HepG2 (cell line): ENCODE results near the gene STMN3. TPM values are rescaled to one million over a fixed set of nuclear protein-coding genes. Genes with fewer than 3 reads are reported as not detected.

ENCODE experiments used
- ATAC-seq: fragments of 200-7000 bp; cut with Tn5 transposase; 3 replicates; pipeline ENCODE4 v1.9.1; 2020; ENCODE audit warnings: mild to moderate bottlenecking, moderate library complexity
- BruUV-seq: library from RNA; stranded (reverse); fragments of 400-500 nt; replicated peaks from 2 replicates; lab custom pipeline; 2021; lab: Mats Ljungman, UMichigan
- CTCF ChIA-PET: fragments of 300-600 bp; formaldehyde crosslinking; extraction: SDS; loops from one replicate; lab custom pipeline; 2021; ENCODE audit warnings: low total read pairs, inconsistent platforms, low intra/inter-chr PET ratio; lab: Yijun Ruan, JAX
- POLR2A ChIA-PET: fragments of 350-600 bp; sonication (Branson Sonifier 250); formaldehyde crosslinking; loops from one replicate; lab custom pipeline; 2020; ENCODE audit warnings: antibody characterized with exemption, inconsistent platforms; lab: Yijun Ruan, JAX
- DNase-seq: peaks from one replicate; pipeline ENCODE4 v3.0.0-alpha.2; 2015; ENCODE audit warnings: low spot score
- FAIRE-seq: peaks from 3 replicates; lab custom pipeline; 2011; peaks lifted over from hg19 to GRCh38; lab: Jason Lieb, UNC
- H2AFZ ChIP-seq: one replicate; pipeline ENCODE4 v1.6.1; 2011; ENCODE audit warnings: low read length, inconsistent platforms
- H3K27ac ChIP-seq: fragments of 300-600 bp; 3 replicates; pipeline ENCODE4 v1.8.0; 2011; ENCODE audit warnings: mixed run types, mild to moderate bottlenecking, mixed read lengths, low read length, inconsistent platforms; ENCODE audit not compliant: insufficient read depth; ENCODE audit errors: extremely low read length
- H3K27me3 ChIP-seq, 2 experiments: fragments of 200-600 bp in 1 of 2; 2 replicates in 1 of 2; 3 replicates in 1 of 2; pipeline versions ENCODE4 v1.6.0 to v1.8.0; 2011; ENCODE audit warnings: low read length in 2 of 2, mild to moderate bottlenecking in 2 of 2, moderate library complexity in 2 of 2, inconsistent platforms in 1 of 2; ENCODE audit not compliant: insufficient read depth in 2 of 2, control insufficient read depth in 1 of 2
- H3K36me3 ChIP-seq, 2 experiments: fragments of 200-600 bp in 1 of 2; replicated peaks in 1 of 2; 2 replicates in 1 of 2; 3 replicates in 1 of 2; pipeline versions ENCODE4 v1.5.1 to v1.8.0; 2011; ENCODE audit warnings: low read length in 2 of 2, inconsistent platforms in 1 of 2; ENCODE audit not compliant: insufficient read depth in 2 of 2, control insufficient read depth in 1 of 2
- H3K4me1 ChIP-seq: 2 replicates; pipeline ENCODE4 v1.5.1; 2012; ENCODE audit warnings: low read length, inconsistent platforms; ENCODE audit not compliant: insufficient read depth
- H3K4me2 ChIP-seq: 2 replicates; pipeline ENCODE4 v1.6.0; 2011; ENCODE audit warnings: low read depth, low read length, inconsistent platforms
- H3K4me3 ChIP-seq, 3 experiments: fragments of 200-600 bp in 1 of 3; sonication (generic), shearing (Covaris generic) in 1 of 3; replicated peaks in 1 of 3; 2 replicates each; pipeline ENCODE4 v1.5.1; 2011 to 2016; ENCODE audit warnings: low read length in 3 of 3, inconsistent platforms in 2 of 3, low read depth in 2 of 3, mild to moderate bottlenecking in 2 of 3, control low read depth in 1 of 3, mixed read lengths in 1 of 3; ENCODE audit not compliant: insufficient read depth in 1 of 3
- H3K79me2 ChIP-seq: one replicate; pipeline ENCODE4 v1.6.1; 2011; ENCODE audit warnings: low read length, inconsistent platforms; ENCODE audit not compliant: insufficient read depth
- H3K9ac ChIP-seq: 2 replicates; pipeline ENCODE4 v1.6.0; 2011; ENCODE audit warnings: mild to moderate bottlenecking, low read depth, low read length, inconsistent platforms; ENCODE audit not compliant: insufficient read depth
- H3K9me3 ChIP-seq: 2 replicates; pipeline ENCODE4 v1.5.1; 2012; ENCODE audit warnings: mild to moderate bottlenecking, low read length
- H4K20me1 ChIP-seq: 2 replicates; pipeline ENCODE4 v1.6.0; 2011; ENCODE audit warnings: inconsistent platforms, mild to moderate bottlenecking, low read length, moderate library complexity; ENCODE audit not compliant: insufficient read depth
- CHD4 ChIP-seq: fragments of 200-600 bp; sonication (generic); IDR thresholded peaks from 2 replicates; pipeline ENCODE4 v1.7.0; 2017; ENCODE audit warnings: mild to moderate bottlenecking, low read length, borderline replicate concordance
- HOXA3 ChIP-seq: sonication (generic); formaldehyde crosslinking; IDR thresholded peaks from 2 replicates; pipeline ENCODE4 v1.5.0; 2020; ENCODE audit warnings: missing genetic modification reagents
- KDM5B ChIP-seq: sonication (generic); formaldehyde crosslinking; IDR thresholded peaks from 2 replicates; pipeline ENCODE4 v1.4.0; 2020; ENCODE audit warnings: missing genetic modification reagents, mild to moderate bottlenecking, borderline replicate concordance
- NBN ChIP-seq: fragments of 450-650 bp; conservative IDR thresholded peaks from 2 replicates; pipeline ENCODE4 v1.6.1; 2017
- RFX5 ChIP-seq: IDR thresholded peaks from 2 replicates; pipeline ENCODE4 v1.6.1; 2011; ENCODE audit warnings: low read depth, low read length, improper control_type of control experiment
- ZC3H13 ChIP-seq: sonication (generic); formaldehyde crosslinking; IDR thresholded peaks from 2 replicates; pipeline ENCODE4 v1.8.1; 2023; ENCODE audit warnings: mild to moderate bottlenecking, missing genetic modification reagents, moderate library complexity
- ZNF274 ChIP-seq: sonication (generic); formaldehyde crosslinking; IDR thresholded peaks from 2 replicates; pipeline ENCODE4 v1.5.1; 2020; ENCODE audit warnings: mild to moderate bottlenecking, missing genetic modification reagents
- ZNF562 ChIP-seq: sonication (generic); formaldehyde crosslinking; IDR thresholded peaks from 2 replicates; pipeline ENCODE4 v1.8.0; 2022; ENCODE audit warnings: missing genetic modification reagents, borderline replicate concordance
- ZNF724P ChIP-seq: sonication (generic); formaldehyde crosslinking; IDR thresholded peaks from 2 replicates; pipeline ENCODE4 v1.8.0; 2022; ENCODE audit warnings: missing genetic modification reagents, borderline replicate concordance
- ZNF800 ChIP-seq: sonication (generic); formaldehyde crosslinking; IDR thresholded peaks from 2 replicates; pipeline ENCODE4 v1.4.0; 2020; ENCODE audit warnings: missing genetic modification reagents
- WGBS: methylation state at CpG from one replicate; pipeline ENCODE4 v1.1.6; 2017; ENCODE audit warnings: low lambda C conversion rate; 5-methylcytosine and 5-hydroxymethylcytosine counted together
- in situ Hi-C: cut with HindIII; loops from 2 replicates; pipeline ENCODE4 v1.10.0; 2017; ENCODE audit warnings: low pct_unique_long_range_greater_than_20kb; ENCODE audit not compliant: extremely low pct_ligation_motif_present
- intact Hi-C: fragments of 100-400 bp; cut with micrococcal nuclease; formaldehyde crosslinking; loops from one replicate; pipeline ENCODE4 v1.10.0; 2022; ENCODE audit not compliant: unreplicated experiment
- polyA plus RNA-seq, 8 experiments: library from polyadenylated mRNA; depleted of rRNA in 3 of 8; stranded (reverse) in 7 of 8; unstranded in 1 of 8; fragments of >200 nt; fragmentation: Illumina TruSeq in 4 of 8; extraction: Trizol in 4 of 8; gene quantifications; 2 replicates each; pipeline versions ENCODE4 v1.2.1 to v1.2.3, GENCODE V29; 2011 to 2016; ENCODE audit warnings: low read depth in 4 of 8, missing spikeins in 1 of 8, mixed read lengths in 1 of 8; ENCODE audit not compliant: insufficient read depth in 1 of 8
- total RNA-seq, 5 experiments: library from RNA; depleted of rRNA; stranded (reverse); fragments of >200 nt; fragmentation: Illumina TruSeq; extraction: Trizol; gene quantifications; 2 replicates each; pipeline ENCODE4 v1.2.3, GENCODE V29; 2016; ENCODE audit warnings: low read depth in 1 of 5
- TF ChIP-seq, protein P1 (sequence below): sonication (generic); formaldehyde crosslinking; IDR thresholded peaks from 2 replicates; pipeline ENCODE4 v1.4.0; 2020; ENCODE audit warnings: missing genetic modification reagents, mild to moderate bottlenecking, borderline replicate concordance

Gene STMN3
- total and polyA plus RNA-seq, 2 of the 13 experiments (the other 11 are each of a cell fraction or from before 2014, with no cell fraction given) = 21.0 to 48.3 TPM

GRCh38 chr20:63657260-63657936, 4.2 kb upstream of the STMN3 start (continued):
- TF ChIP-seq ZNF274 (peak; percentile 5; the same call in 1 of the 2 replicates), CHD4 (no peak), ZNF800 (CRISPR knock-in tag) (no peak), ZNF562 (no peak), RFX5 (no peak), ZNF724P (CRISPR knock-in tag) (no peak), NBN (no peak), KDM5B (CRISPR knock-in tag) (peak; percentile 40; the same call in 1 of the 2 replicates)
- TF ChIP-seq, protein P1, sequence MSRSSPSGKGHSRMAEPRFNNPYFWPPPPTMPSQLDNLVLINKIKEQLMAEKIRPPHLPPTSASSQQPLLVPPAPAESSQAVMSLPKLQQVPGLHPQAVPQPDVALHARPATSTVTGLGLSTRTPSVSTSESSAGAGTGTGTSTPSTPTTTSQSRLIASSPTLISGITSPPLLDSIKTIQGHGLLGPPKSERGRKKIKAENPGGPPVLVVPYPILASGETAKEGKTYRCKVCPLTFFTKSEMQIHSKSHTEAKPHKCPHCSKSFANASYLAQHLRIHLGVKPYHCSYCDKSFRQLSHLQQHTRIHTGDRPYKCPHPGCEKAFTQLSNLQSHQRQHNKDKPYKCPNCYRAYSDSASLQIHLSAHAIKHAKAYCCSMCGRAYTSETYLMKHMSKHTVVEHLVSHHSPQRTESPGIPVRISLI (CRISPR knock-in tag) = no peak

DNA sequence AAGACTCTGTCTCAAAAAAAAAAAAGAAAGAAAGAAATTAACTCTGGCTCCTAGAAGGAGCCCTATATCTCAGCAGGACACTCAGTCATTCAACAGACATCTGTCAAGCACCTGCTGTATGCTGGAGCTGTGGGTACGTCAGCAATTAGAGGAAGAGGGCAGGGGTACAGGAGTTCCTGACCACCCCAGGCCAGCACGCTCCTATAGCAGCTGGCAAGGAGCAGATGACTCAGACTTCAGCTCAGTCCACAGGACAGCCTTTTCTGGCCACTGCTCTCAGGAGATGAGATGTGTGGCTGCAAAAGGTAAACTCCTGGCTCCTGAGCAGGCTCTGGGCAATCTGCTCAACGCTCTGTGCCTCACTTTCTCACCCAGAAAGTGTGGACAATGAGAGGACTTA, 3.2 kb upstream of the STMN3 start:
- no peak overlapping the region for H3K4me3 ChIP-seq
- H4K20me1 ChIP-seq = peaks cover 3% of the 10 kb centered on the region; the same call in 1 of the 2 replicates
- H3K4me2 ChIP-seq = no peak overlapping the region
- no peak overlapping the region for H2AFZ ChIP-seq
- ATAC-seq (no peak), DNase-seq (no peak), FAIRE-seq (no peak)
- H3K27ac ChIP-seq = no peak overlapping the region
- ChIA-PET POLR2A (no interaction called here), CTCF (no interaction called here)
- no peaks in the 10 kb centered on the region for H3K9me3 ChIP-seq
- peaks cover 3 to 8% of the 10 kb centered on the region in 2 experiments; a peak in 3 of 5 replicates for H3K36me3 ChIP-seq
- peaks cover 49% of the 10 kb centered on the region for H3K4me1 ChIP-seq
- H3K79me2 ChIP-seq = peaks cover 19% of the 10 kb centered on the region
- H3K9ac ChIP-seq = no peak overlapping the region
- intact Hi-C loops (loop anchor here (10.0 kb wide), 1 partner anchor 122 kb away; the partner anchor contains the start of gene PTK6), in situ Hi-C loops (no loop called here)
- no TSS peak for BruUV-seq
- H3K27me3 ChIP-seq = no peaks in the 10 kb centered on the region; a peak in 1 of 5 replicates
- TF ChIP-seq ZC3H13 (CRISPR knock-in tag) = peak; percentile 87; the same call in 1 of the 2 replicates
- TF ChIP-seq HOXA3 = no peak
- WGBS = 79% methylated on average over 3 of the region's 3 CpGs
